K562 (cell line): ENCODE measurements around the gene ATXN7L1. TPM values are rescaled to one million over a fixed set of nuclear protein-coding genes. Genes with fewer than 3 reads are reported as not detected.
A peak's percentile ranks its signal among the peaks of the same experiment; 100 is the strongest.

Experiments used
- ARNT ChIP-seq, 2 experiments: fragments of 450-650 bp; IDR thresholded peaks; 2 replicates each; pipeline ENCODE4 v1.6.1; 2016; ENCODE audit warnings: mild to moderate bottlenecking in 1 of 2
- BHLHE40 ChIP-seq: IDR thresholded peaks from 2 replicates; pipeline ENCODE4 v1.6.1; 2011; ENCODE audit warnings: low read length, improper control_type of control experiment
- CBFA2T3 ChIP-seq: fragments of 450-650 bp; IDR thresholded peaks from 2 replicates; pipeline ENCODE4 v1.6.1; 2017
- FOSL1 ChIP-seq: fragments of 200-800 bp; sonication (Bioruptor generic); conservative IDR thresholded peaks from 2 replicates; pipeline ENCODE4 v1.6.1; 2016; ENCODE audit warnings: missing genetic modification characterization, missing compliant biosample characterization
- HNRNPL ChIP-seq: fragments of 200-400 bp; formaldehyde crosslinking; IDR thresholded peaks from 2 replicates; pipeline ENCODE4 v1.6.1; 2017; ENCODE audit warnings: low read depth, mild to moderate bottlenecking, low read length
- NCOA1 ChIP-seq: fragments of 450-650 bp; IDR thresholded peaks from 2 replicates; pipeline ENCODE4 v1.6.1; 2016; ENCODE audit warnings: low read depth
- NCOA4 ChIP-seq: fragments of 450-650 bp; IDR thresholded peaks from 2 replicates; pipeline ENCODE4 v1.6.1; 2018; ENCODE audit warnings: mild to moderate bottlenecking; ENCODE audit not compliant: partially characterized antibody
- PCBP1 ChIP-seq: fragments of 200-400 bp; formaldehyde crosslinking; IDR thresholded peaks from 2 replicates; pipeline ENCODE4 v1.6.1; 2018; ENCODE audit warnings: mild to moderate bottlenecking, low read depth, low read length; ENCODE audit not compliant: poor library complexity, severe bottlenecking
- PHF20 ChIP-seq: fragments of 450-650 bp; IDR thresholded peaks from 2 replicates; pipeline ENCODE4 v1.6.1; 2018; ENCODE audit not compliant: partially characterized antibody
- TBP ChIP-seq: optimal IDR thresholded peaks from 2 replicates; pipeline ENCODE3; 2011; ENCODE audit warnings: low read depth, low read length, improper control_type of control experiment
- TCF3 ChIP-seq: sonication (generic); formaldehyde crosslinking; IDR thresholded peaks from 2 replicates; pipeline ENCODE4 v1.4.0; 2020; ENCODE audit warnings: mild to moderate bottlenecking, missing genetic modification reagents
- THRAP3 ChIP-seq: fragments of 450-650 bp; IDR thresholded peaks from 2 replicates; pipeline ENCODE4 v1.6.1; 2016; ENCODE audit warnings: mild to moderate bottlenecking, inconsistent platforms, borderline replicate concordance
- ZFP36 ChIP-seq: fragments of 150-350 bp; IDR thresholded peaks from 2 replicates; pipeline ENCODE4 v1.6.1; 2018; ENCODE audit warnings: low read length, low read depth; ENCODE audit not compliant: partially characterized antibody
- ZNF133 ChIP-seq: fragments of 250-450 bp; sonication (Bioruptor Pico); IDR thresholded peaks from 2 replicates; pipeline ENCODE4 v1.4.0; 2020; ENCODE audit warnings: mild to moderate bottlenecking
- ZNF592 ChIP-seq: fragments of 450-650 bp; IDR thresholded peaks from 2 replicates; pipeline ENCODE4 v1.6.1; 2017; ENCODE audit warnings: antibody characterized with exemption, mild to moderate bottlenecking
- polyA plus RNA-seq, 8 experiments: library from polyadenylated mRNA; depleted of rRNA in 4 of 8; stranded (reverse) in 5 of 8; unstranded in 3 of 8; fragments of >200 nt; fragmentation: Nextera tagmentation in 2 of 8; fragmentation: Illumina TruSeq in 1 of 8; extraction: Ambion mirVana in 2 of 8; extraction: Trizol in 1 of 8; gene quantifications; 2 replicates each; pipeline versions ENCODE4 v1.2.1 to v1.2.3, GENCODE V29; 2011 to 2014; ENCODE audit warnings: inconsistent platforms in 1 of 8, missing spikeins in 1 of 8
- total RNA-seq, 7 experiments: library from RNA; depleted of rRNA in 6 of 7; stranded (reverse); fragments of >200 nt in 6 of 7; fragmentation: Illumina TruSeq in 2 of 7; extraction: Trizol in 2 of 7; gene quantifications; 2 replicates each; pipeline versions ENCODE4 v1.2.1 to v1.2.3, GENCODE V29; 2011 to 2021; ENCODE audit warnings: low replicate concordance in 1 of 7
- TF ChIP-seq, protein P1 (sequence below): sonication (generic); formaldehyde crosslinking; IDR thresholded peaks from 2 replicates; pipeline ENCODE4 v1.8.1; 2023; ENCODE audit warnings: mild to moderate bottlenecking, missing genetic modification reagents, moderate library complexity
- TF ChIP-seq, protein P2 (sequence below), 2 experiments: fragments of 450-650 bp in 1 of 2; sonication (generic) in 1 of 2; formaldehyde crosslinking in 1 of 2; IDR thresholded peaks in 1 of 2; conservative IDR thresholded peaks in 1 of 2; 2 replicates each; pipeline versions ENCODE4 v1.6.1 to v1.8.1; 2016 to 2023; ENCODE audit warnings: mild to moderate bottlenecking in 2 of 2, moderate library complexity in 2 of 2, inconsistent platforms in 1 of 2, missing genetic modification reagents in 1 of 2
- TF ChIP-seq, protein P3 (sequence below), 3 experiments: fragments of 200-800 bp in 1 of 3; sonication (Bioruptor generic) in 1 of 3; sonication (generic) in 1 of 3; formaldehyde crosslinking in 1 of 3; IDR thresholded peaks; 2 replicates each; pipeline versions ENCODE4 v1.6.1 to v1.8.0; 2016 to 2022; ENCODE audit warnings: mild to moderate bottlenecking in 2 of 3, missing compliant biosample characterization in 2 of 3, missing genetic modification characterization in 2 of 3, missing genetic modification reagents in 1 of 3

ATXN7L1 gene
- total and polyA plus RNA-seq, 9 of the 15 experiments (the other 6 are each of a cell fraction or from before 2014, with no cell fraction given): 6.6 to 13.7 (median 10.7) TPM

DNA sequence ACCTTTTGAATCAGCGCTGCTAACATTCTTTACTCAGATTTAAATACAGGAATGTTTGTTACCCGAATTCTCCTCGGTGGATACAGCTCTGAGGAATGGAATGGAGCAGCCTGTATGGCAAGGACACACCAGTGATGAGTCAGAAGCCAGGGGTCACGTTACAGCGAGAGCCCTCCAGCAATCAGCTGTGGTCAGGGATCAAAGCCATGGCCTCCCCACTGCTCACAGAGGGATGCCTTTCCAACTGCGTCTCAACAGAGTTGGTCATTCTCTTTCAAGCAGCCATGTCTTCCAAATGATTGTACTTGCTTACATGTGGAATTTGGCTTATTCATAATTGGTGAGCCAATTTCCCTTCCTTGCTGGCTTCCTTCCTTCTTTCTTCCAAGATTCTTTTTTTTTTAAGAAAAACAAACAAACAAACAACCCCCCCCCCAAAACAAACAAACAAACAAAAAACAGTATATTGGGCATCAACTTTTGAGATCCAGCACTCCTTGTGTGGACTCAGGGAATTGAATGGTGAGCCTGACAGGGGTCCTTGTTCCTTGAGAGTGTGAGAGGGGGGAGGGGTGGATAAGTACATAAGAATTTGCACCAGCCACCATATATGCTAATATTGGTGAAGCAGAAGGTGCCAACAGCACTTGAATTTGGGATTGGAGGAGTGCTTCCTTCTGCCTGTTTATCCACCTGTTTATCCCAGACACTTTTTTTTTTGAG lies 100.2 kb downstream of the ATXN7L1 start (continued):
- no peak for TF ChIP-seq NCOA4
- TF ChIP-seq PHF20: no peak
- no peak for TF ChIP-seq PCBP1
- TF ChIP-seq CBFA2T3: peak; percentile 52
- TF ChIP-seq ZNF133 (CRISPR knock-in tag): no peak
- peak; percentile 84 for TF ChIP-seq BHLHE40
- no peak for TF ChIP-seq ZNF592
- TF ChIP-seq, protein P1, sequence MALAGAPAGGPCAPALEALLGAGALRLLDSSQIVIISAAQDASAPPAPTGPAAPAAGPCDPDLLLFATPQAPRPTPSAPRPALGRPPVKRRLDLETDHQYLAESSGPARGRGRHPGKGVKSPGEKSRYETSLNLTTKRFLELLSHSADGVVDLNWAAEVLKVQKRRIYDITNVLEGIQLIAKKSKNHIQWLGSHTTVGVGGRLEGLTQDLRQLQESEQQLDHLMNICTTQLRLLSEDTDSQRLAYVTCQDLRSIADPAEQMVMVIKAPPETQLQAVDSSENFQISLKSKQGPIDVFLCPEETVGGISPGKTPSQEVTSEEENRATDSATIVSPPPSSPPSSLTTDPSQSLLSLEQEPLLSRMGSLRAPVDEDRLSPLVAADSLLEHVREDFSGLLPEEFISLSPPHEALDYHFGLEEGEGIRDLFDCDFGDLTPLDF (CRISPR knock-in tag): no peak
- peak; percentile 87 for TF ChIP-seq FOSL1 (tag)
- TF ChIP-seq TCF3 (CRISPR knock-in tag): 0 out of 2 replicates have a peak, but pooled peaks have one; percentile 36
- no peak for TF ChIP-seq ZFP36
- no peak for TF ChIP-seq TBP
- no peak for TF ChIP-seq HNRNPL
- TF ChIP-seq, protein P2, sequence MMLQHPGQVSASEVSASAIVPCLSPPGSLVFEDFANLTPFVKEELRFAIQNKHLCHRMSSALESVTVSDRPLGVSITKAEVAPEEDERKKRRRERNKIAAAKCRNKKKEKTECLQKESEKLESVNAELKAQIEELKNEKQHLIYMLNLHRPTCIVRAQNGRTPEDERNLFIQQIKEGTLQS (IDR thresholded peaks at IDR 0.05): peak; percentile 77
- TF ChIP-seq, protein P2 (CRISPR knock-in tag; conservative IDR thresholded peaks at IDR 0.05): no peak
- no peak for TF ChIP-seq NCOA1
- TF ChIP-seq, protein P3, sequence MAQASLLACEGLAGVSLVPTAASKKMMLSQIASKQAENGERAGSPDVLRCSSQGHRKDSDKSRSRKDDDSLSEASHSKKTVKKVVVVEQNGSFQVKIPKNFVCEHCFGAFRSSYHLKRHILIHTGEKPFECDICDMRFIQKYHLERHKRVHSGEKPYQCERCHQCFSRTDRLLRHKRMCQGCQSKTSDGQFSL (CRISPR knock-in tag; IDR thresholded peaks at IDR 0.05): peak; percentile 33; the same call in 1 of the 2 replicates
- TF ChIP-seq, protein P3 (tag; IDR thresholded peaks at IDR 0.05): no peak
- no peak for TF ChIP-seq ARNT (IDR thresholded peaks at IDR 0.05)
- no peak for TF ChIP-seq THRAP3
